Hematopoietic multipotent progenitor cell treated with erythropoietin and hydrocortisone succinate and interleukin-3 and kit ligand, for 17 days (in vitro differentiated cells): ENCODE results near the gene MRPL11.
A peak's percentile ranks its signal among the peaks of the same experiment; 100 is the strongest.
"Not testable (repeated sequence)": the region's sequence is repeated elsewhere in the genome, so short reads cannot be mapped to it uniquely, and the experiment has no call there.

Experiments
- DNase-seq: peaks from one replicate; pipeline ENCODE4 v3.0.0-alpha.2; 2015; ENCODE audit warnings: low spot score

Gene MRPL11

DNA sequence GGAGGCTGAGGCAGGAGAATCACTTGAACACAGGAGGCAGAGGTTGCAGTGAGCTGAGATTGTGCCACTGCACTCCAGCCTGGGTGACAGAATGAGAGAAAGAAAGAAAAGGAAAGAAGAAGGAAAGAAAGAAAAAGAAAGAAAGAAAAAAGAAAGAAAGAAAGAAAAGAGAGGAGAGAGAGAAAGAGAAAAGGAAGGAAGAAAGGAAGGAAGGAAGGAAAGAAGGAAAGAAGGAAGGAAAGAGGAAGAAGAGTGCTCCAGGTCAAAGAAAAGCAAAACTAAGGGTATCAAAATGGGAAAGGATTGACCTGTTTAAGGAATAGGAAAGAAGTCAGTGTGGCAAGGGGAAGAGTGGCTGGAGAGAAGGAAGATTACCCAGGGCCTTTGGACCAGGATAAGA is 7.4 kb downstream of the MRPL11 start:
- not testable (repeated sequence) for DNase-seq

- peak; percentile 72 for DNase-seq
These were observed 8.6 kb downstream of the MRPL11 start for GRCh38 chr11:66429983-66430602.

DNA sequence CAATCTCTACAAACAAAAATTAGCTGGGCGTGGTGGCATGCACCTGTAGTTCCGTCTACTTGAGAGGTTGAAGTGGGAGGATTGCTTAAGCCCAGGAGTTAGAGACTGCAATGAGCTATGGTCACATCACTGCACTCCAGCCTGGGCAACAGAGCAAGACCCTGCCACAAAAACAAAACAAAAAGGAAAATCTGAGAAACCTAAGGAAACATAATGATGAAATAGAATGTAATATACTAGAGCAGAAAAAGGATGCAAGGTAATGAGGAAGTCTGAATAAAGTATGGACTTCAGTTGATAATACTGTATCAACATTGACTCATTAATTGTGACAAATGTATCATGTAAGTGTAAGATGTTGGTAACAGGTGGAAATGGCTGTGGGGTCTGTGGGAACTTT is 9.7 kb downstream of the MRPL11 start:
- DNase-seq, result no peak

GRCh38 chr11:66426314-66426713 is 12.3 kb downstream of the MRPL11 start:
- no peak for DNase-seq

DNA sequence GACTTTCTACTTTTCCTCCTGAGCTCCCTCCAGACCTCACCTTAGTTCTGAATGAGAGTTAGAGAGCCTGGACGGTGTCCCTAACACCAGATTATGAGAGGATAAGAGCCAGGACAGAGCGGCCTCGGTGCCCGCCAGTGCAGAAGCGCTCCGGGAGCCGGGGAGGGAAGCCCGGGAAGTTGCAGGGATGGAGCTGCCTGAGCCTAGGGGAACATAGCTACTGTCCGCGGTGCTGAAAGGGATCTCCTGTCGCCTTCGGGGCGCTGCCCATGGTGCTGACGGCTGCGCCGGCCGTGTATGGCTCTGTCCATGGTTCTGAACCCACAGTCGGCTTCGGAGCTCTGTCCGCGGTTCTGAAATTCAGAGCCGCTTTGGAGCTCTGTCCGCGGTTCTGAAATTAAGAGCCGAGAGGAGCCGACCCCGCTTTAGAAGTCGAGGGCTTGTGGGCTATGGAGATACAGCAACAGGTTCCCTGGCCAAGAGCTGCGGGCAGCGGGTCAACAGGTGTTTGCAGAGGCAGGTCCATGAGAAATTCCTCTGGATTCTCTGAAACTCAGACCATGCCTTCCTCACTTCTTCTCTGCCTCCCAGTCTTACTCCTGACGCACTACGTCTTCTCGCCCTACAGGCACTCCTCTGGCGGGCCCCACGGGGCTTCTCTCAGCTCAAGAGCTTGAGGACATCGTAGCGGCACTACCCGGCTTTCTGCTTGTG is 17.0 kb downstream of the MRPL11 start:
- DNase-seq, result peak; percentile 69

DNA sequence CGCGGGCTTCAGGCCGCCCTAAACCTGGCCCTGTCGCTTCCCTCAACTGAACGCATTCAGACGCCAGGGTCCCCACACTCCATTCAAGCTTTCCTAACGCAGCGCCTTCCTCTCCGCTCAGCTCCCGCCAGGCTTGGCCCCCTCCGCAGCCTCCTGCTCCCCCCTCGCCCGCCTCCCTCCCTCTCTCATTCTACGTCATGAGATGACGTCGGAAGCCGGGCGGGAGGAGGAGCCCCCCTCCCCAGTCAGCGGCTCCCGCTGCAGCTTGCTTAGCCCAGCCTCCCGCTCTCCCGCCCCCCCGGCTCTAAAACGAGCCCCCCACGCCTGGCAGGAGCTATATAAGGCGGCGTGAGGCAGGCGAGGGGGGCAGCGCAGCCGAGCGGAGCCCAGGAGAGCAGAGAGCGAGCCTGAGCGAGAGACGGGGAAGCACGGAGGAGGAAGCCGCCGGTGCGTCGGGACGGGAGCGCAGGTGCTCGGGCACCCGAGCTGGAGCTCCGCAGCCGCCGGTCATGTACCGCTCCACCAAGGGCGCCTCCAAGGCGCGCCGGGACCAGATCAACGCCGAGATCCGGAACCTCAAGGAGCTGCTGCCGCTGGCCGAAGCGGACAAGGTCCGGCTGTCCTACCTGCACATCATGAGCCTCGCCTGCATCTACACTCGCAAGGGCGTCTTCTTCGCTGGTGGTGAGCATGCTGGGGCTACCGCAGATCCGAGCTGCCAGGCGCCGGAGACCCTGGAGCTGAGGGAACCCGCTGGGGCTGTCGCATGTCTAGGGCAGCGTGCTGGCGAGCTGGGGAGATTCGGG is 17.8 kb downstream of the MRPL11 start, which contains the start of gene NPAS4:
TSS of gene NPAS4 (plus strand) at position 365 of the 806 bp plus-strand sequence. CDS start at position 510, 145 bp downstream.
- DNase-seq, result no peak

- no peak for DNase-seq
These were observed 18.8 kb downstream of the MRPL11 start for GRCh38 chr11:66419825-66420224.

DNA sequence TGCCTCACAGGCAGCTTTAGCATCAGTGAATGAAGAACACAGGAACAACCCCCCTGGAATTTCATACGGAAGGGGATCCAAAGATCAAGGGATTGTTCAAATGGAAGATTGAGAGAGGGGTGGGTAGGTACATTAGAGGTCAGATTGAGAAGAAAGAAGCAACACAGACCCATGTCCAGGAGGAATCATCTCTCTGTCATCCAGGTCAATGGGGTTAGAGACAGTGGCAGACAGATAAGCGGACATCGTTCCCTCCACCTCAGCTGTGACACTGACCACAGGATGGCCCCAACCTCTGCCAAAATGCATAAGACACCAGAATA is 19.7 kb downstream of the MRPL11 start:
- no peak for DNase-seq

GRCh38 chr11:66418168-66418985 is 20.3 kb downstream of the MRPL11 start:
- peak; percentile 25 for DNase-seq

DNA sequence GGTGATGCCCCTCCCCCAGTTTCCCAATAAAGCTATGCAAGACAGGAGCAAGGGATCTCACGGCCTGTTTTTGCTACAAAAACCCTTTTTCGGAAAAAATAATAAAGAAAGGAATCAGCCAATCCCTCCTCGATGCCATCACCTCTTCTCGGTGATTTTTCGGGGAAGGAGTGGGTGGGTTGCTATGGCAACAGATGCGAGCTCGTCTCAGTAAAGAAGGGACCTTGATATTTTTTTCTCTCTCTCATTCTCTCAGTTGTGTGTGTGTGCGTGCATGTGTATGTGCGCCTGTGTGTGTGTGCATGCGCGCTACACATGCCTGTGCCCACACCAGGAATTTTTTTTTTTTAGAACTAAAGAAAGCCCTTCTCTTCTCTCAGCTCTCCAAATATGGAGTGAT is 21.6 kb downstream of the MRPL11 start:
- DNase-seq, result no peak

GRCh38 chr11:66415423-66415822 is 23.2 kb downstream of the MRPL11 start:
- no peak for DNase-seq

DNA sequence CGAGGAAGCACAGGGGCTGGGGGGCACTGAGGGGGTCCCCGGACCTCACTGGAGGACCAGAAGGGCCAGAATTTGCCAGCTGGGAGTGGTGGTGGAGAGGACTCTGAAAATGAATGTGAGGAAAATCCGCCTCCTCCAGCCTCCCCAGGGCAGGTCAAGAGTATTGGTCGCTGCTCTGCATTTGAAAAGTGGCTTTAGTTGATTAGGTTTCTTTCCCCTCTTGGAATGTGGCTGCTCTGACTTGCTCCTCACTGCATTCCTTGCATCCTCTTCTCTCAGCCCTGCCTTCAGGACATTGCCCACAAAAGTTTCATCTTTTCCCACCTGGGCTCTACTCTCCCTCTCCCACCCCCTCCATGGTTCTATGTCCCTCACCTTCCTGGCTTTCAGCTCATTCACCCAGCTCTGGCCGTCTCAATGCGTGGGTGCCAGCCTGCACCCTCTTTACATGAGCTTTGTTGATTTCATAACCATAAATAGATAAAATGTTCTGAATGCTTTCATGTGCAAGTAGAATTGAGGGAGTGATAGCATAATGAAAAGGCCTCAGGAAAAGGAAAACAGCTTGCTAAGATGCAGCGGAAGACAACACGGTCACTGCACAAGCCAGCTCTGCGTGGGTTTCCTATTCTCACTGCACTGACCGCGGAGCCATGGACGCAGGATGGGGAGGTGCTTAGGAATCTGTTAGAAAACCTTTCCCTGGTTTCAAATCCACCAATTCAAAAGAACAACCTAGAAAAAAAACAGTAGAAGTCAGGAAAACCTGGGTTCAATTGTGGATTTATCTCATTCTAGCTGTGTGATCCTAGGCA is 24.3 kb downstream of the MRPL11 start:
- DNase-seq, result no peak

DNA sequence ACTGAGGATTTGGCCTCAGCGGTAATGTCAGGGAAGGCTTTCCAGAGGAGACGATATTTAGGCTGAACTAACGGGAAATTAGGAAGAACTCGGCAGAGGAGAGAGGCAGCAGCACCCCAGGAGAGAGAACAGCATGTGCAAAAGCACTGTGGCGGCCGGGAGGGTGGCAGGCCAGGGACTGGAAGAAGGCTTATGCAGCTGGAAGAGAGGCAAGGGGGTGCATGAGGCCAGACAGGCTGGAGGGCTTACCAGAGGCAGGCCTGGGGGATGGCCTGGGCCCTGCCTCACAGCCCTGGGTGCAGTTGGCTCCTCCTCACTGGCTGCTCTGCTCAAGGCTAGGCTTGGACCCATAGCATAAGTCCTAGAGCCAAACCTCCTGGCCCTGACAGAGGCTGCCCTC is 25.5 kb downstream of the MRPL11 start:
- DNase-seq, result no peak

DNA sequence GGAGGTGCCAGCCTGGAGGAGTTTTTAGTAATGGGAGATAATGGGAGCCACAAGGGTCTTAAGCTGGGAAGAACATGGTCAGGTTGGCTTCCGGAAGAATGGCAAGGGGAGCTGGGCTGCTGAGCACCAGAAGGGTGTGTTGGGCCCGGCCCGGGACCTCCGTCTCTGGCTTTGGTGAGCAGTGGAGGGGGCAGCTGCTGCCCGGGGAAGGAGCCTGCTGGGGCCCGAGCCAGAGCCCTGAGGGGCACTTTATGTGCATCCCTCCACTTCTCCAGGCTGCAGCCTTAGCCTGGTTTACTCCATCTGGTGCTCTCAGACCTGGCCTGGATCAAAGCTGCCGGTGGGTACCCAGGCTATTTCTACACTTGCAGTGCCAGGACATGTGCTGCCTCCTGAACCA is 26.5 kb downstream of the MRPL11 start:
- DNase-seq, result no peak

DNA sequence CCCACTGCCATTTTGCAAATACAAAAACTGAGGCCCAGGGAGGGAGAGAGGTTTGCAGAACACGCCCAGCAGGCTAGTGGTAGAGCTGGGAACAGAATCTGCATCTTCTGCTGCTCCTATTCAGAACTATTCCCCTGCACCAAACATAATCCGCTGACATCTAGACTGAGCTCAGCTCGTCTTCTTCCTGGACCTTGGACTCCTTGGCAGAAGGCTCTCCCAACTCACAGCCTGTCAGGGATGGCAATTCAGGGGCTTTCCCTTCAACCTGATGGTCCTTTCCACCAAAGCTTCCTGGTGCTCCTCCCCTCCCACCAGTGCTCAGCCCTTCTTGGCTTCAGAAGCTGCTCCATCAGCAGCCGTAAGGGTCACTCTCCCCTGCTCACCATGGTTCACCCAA is 27.3 kb downstream of the MRPL11 start:
- DNase-seq, result no peak

- DNase-seq, result no peak
These were observed 28.5 kb downstream of the MRPL11 start for GRCh38 chr11:66410191-66410590.

DNA sequence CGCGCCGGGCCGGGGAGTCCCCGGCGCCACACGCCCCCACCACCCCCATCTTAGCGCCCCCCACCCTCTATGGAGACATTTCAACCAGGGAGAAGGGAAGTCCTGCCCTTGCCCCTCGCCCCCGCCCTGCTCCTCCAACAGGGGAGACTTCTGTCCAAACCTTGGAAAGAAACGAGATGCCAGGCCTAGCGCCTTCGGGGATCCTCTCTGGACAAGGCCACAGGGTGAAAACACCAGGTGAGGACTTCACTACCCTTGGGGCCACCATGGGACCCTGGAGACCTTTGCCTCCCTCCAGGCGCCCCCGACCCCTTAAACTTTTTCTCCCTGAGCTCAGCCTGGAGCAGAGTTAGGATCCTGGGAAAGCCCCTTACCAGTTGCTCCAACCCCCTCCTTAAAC is 29.4 kb downstream of the MRPL11 start:
- no peak for DNase-seq

- DNase-seq, result peak; percentile 92
These were observed 30.0 kb downstream of the MRPL11 start for GRCh38 chr11:66408488-66409214.

DNA sequence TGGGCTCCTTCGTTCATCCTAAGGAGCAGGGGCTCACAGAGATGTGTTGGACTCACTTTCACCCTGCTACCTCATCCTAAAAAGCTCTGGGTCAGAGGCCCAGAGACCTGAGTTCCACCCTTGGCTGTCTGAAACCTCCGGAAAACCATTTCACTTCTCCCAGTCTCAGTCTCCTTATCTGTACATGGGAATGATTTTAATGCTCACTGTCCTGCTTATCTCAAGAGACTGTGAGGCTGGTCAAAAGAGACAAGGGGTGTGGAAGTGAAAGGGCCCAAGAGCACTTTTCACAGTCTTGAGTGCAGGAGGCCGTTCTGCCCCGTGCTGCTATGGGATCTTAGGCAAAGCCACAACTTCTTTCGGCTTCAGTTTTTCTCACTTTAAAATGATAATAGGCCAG is 31.0 kb downstream of the MRPL11 start:
- DNase-seq, result no peak

DNA sequence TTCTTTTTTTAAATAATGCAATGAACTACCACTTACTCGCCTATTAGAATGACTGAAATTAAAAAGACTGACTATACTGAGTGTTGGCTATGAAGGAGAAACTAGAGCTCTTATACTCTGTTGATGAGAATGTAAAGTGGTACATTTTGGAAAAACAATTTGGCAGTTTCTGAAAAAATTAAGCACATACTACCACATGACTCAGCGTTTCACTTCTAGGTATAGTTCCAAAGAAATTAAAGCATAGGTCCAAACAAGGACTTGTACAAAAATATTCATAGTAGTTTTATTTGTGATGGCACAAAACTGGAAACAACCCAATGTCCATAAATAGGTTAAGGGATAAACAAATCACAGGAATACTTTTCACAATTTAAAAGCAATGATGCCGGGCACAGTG is 44.7 kb downstream of the MRPL11 start:
- DNase-seq, result no peak

DNA sequence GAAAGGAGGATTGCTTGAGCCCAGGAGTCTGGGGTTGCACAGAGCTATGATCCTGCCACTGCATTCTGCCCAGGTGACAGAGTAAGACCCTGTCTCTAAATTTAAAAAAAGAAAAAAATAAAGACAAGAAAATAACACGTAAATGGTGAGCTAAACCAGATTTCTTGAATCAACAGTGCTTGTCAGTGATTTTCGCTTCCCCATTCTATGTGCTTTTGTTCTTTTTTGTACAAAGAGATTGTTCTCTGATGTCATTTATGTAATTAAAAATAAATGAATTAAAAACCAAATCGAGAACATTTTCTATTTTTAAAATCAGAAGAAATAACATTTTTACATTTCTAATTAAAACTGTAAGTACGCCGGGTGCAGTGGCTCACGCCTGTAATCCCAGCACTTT is 47.3 kb downstream of the MRPL11 start:
- no peak for DNase-seq
